CD8-positive, alpha-beta memory T cell (primary cell): Measurements from ENCODE around the gene AVL9. TPM values are rescaled to one million over a fixed set of nuclear protein-coding genes. Genes with fewer than 3 reads are reported as not detected.
"Not testable (repeated sequence)": the region's sequence is repeated elsewhere in the genome, so short reads cannot be mapped to it uniquely, and the experiment has no call there.

Experiments used
- CTCF ChIA-PET: fragments of 350-600 bp; sonication (Branson Sonifier 250); formaldehyde crosslinking; loops from one replicate; lab custom pipeline; 2021; ENCODE audit warnings: antibody characterized with exemption; lab: Charles Lee
- POLR2A ChIA-PET: fragments of 350-600 bp; sonication (Branson Sonifier 250); formaldehyde crosslinking; loops from one replicate; lab custom pipeline; 2021; ENCODE audit warnings: antibody characterized with exemption; lab: Charles Lee
- DNase-seq, 5 donors: peaks; one replicate each; pipeline versions ENCODE4 v3.0.0 to v3.0.0-alpha.2; 2020 to 2022; ENCODE audit warnings: mixed read lengths in 1 of 5
- H3K27ac ChIP-seq: one replicate; pipeline ENCODE4 v1.7.0; 2013; ENCODE audit warnings: low read depth, mild to moderate bottlenecking, low read length, moderate library complexity
- H3K27me3 ChIP-seq: 2 replicates; pipeline ENCODE4 v1.7.0; 2013; ENCODE audit warnings: low read length, mild to moderate bottlenecking; ENCODE audit not compliant: insufficient read depth, poor library complexity, severe bottlenecking
- H3K36me3 ChIP-seq: 2 replicates; pipeline ENCODE4 v1.7.0; 2013; ENCODE audit warnings: mild to moderate bottlenecking, low read length, moderate library complexity; ENCODE audit not compliant: insufficient read depth
- H3K4me1 ChIP-seq: 2 replicates; pipeline ENCODE4 v1.7.0; 2013; ENCODE audit warnings: mild to moderate bottlenecking, low read length, moderate library complexity; ENCODE audit not compliant: insufficient read depth
- H3K4me3 ChIP-seq: 2 replicates; pipeline ENCODE4 v1.7.0; 2013; ENCODE audit warnings: mild to moderate bottlenecking, low read length
- H3K9me3 ChIP-seq: 2 replicates; pipeline ENCODE4 v1.7.0; 2013; ENCODE audit warnings: mild to moderate bottlenecking, low read length
- H3K27ac Mint-ChIP-seq, 8 donors: one replicate each; pipeline ENCODE4 v1.8.0; 2020 to 2021; ENCODE audit warnings: mixed read lengths in 8 of 8, mild to moderate bottlenecking in 6 of 8, inconsistent platforms in 3 of 8, moderate library complexity in 3 of 8
- H3K27me3 Mint-ChIP-seq, 2 donors: one replicate each; pipeline ENCODE4 v1.8.0; 2020 to 2021; ENCODE audit warnings: mixed read lengths in 2 of 2, mild to moderate bottlenecking in 1 of 2, moderate library complexity in 1 of 2
- H3K36me3 Mint-ChIP-seq, 3 donors: one replicate each; pipeline ENCODE4 v1.8.0; 2020 to 2021; ENCODE audit warnings: mixed read lengths in 3 of 3, inconsistent platforms in 1 of 3, mild to moderate bottlenecking in 1 of 3
- H3K4me1 Mint-ChIP-seq, 3 donors: one replicate each; pipeline ENCODE4 v1.8.0; 2020 to 2021; ENCODE audit warnings: mixed read lengths in 3 of 3, inconsistent platforms in 1 of 3, mild to moderate bottlenecking in 1 of 3
- H3K4me3 Mint-ChIP-seq, 7 donors: one replicate each; pipeline ENCODE4 v1.8.0; 2020 to 2021; ENCODE audit warnings: mixed read lengths in 7 of 7, mild to moderate bottlenecking in 6 of 7, moderate library complexity in 4 of 7, inconsistent platforms in 2 of 7
- H3K9me3 Mint-ChIP-seq, 5 donors: one replicate each; pipeline ENCODE4 v1.8.0; 2020 to 2022; ENCODE audit warnings: mixed read lengths in 5 of 5, mild to moderate bottlenecking in 3 of 5, moderate library complexity in 2 of 5, inconsistent platforms in 1 of 5
- polyA plus RNA-seq: library from polyadenylated mRNA; unstranded; fragments of 300-500 nt; fragmentation: Illumina TruSeq; gene quantifications from one replicate; pipeline ENCODE4 v1.2.3, GENCODE V29; 2021
- total RNA-seq, 2 experiments: library from RNA; stranded (reverse); gene quantifications; one replicate each; pipeline ENCODE4 v1.2.3, GENCODE V29; 2021

Gene AVL9
- total and polyA plus RNA-seq, 3 experiments from 2014 or later = 11.0 to 57.0 (median 49.6) TPM

GRCh38 chr7:32481176-32481575 lies 14.1 kb upstream of the AVL9 start:
- Mint-ChIP-seq H3K27ac (peak overlapping the region in 2 of 8 donors; percentile 7 to 64), H3K27me3 (no peaks in the 10 kb centered on the region), H3K9me3 (no peaks in the 10 kb centered on the region), H3K4me1 (no peaks in the 10 kb centered on the region), H3K36me3 (peaks cover 0 to 14% (median 6%) of the 10 kb centered on the region in 3 donors), H3K4me3 (no peak overlapping the region)
- H3K4me1 ChIP-seq = no peaks in the 10 kb centered on the region
- POLR2A ChIA-PET = no interaction called here
- H3K36me3 ChIP-seq = no peaks in the 10 kb centered on the region
- CTCF ChIA-PET = no interaction called here
- no peak overlapping the region for H3K4me3 ChIP-seq
- H3K27me3 ChIP-seq = no peaks in the 10 kb centered on the region
- DNase-seq = no peak
- H3K9me3 ChIP-seq = no peaks in the 10 kb centered on the region
- no peak overlapping the region for H3K27ac ChIP-seq

GRCh38 chr7:32481921-32482320 lies 13.4 kb upstream of the AVL9 start:
- H3K4me1 ChIP-seq = no peaks in the 10 kb centered on the region
- Mint-ChIP-seq H3K9me3 (no peaks in the 10 kb centered on the region), H3K27ac (no peak overlapping the region), H3K27me3 (no peaks in the 10 kb centered on the region), H3K36me3 (peaks cover 0 to 21% (median 6%) of the 10 kb centered on the region in 3 donors), H3K4me1 (no peaks in the 10 kb centered on the region), H3K4me3 (no peak overlapping the region)
- POLR2A ChIA-PET = no interaction called here
- H3K4me3 ChIP-seq = no peak overlapping the region
- H3K27me3 ChIP-seq = no peaks in the 10 kb centered on the region
- H3K9me3 ChIP-seq = no peaks in the 10 kb centered on the region
- CTCF ChIA-PET = no interaction called here
- H3K27ac ChIP-seq = no peak overlapping the region
- no peak for DNase-seq
- H3K36me3 ChIP-seq = no peaks in the 10 kb centered on the region

- peak overlapping the region; percentile 86 for H3K4me3 ChIP-seq
- H3K4me1 ChIP-seq = peaks cover 12% of the 10 kb centered on the region
- Mint-ChIP-seq H3K9me3 (no peaks in the 10 kb centered on the region), H3K27me3 (no peaks in the 10 kb centered on the region), H3K36me3 (peaks cover 0 to 41% (median 11%) of the 10 kb centered on the region in 3 donors), H3K4me3 (peak overlapping the region; percentile 81 to 96 (median 90)), H3K4me1 (peaks cover 21 to 37% (median 34%) of the 10 kb centered on the region in 3 donors), H3K27ac (peak overlapping the region; percentile 86 to 98 (median 92))
- ChIA-PET POLR2A (interaction anchor here (1.7 to 1.8 kb wide), 2 partner anchors 402 to 573 kb away, joined by 4 to 9 read pairs; partner anchors contain the start of genes KBTBD2 and NT5C3A), CTCF (interaction anchor here (1.0 to 1.1 kb wide), 2 partner anchors 76 to 85 kb away, joined by 3 to 5 read pairs; no protein-coding TSS in a partner anchor)
- H3K27ac ChIP-seq = peak overlapping the region; percentile 87
- no peaks in the 10 kb centered on the region for H3K36me3 ChIP-seq
- no peak for DNase-seq
- H3K27me3 ChIP-seq = no peaks in the 10 kb centered on the region
- no peaks in the 10 kb centered on the region for H3K9me3 ChIP-seq
These were observed 5.5 kb upstream of the AVL9 start for GRCh38 chr7:32489788-32490126.

DNA sequence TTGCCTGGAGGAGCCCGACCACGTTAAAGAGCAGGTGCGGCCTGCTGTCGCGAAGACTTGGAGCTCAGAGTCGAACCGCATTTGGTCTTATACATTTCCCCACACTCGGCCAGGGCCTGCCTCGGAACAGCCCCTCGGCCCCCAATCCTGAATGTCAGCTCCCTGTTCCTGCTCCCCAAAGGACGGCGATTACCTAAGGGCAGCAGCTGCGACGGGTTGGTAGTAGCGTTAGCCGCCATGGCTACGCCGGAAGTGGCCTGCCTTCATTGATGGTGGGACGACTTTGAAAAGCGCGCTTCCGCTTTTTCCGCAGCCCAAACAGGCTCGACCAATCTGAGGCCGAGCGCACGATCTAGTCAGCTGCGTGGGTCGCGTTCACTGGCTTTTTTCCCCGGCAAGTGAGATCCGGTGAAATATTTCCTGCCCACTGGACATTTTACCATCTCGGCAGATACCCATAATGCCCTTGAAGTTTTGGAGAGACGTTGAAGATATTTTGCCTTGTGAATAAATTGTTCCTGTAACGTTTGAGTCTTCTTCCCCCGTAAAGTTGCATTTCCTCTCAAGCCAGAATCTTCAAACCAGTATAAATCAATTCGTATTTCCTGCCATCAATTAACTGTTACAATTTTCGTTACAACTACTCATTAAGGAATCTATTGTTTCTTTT lies 5.0 kb upstream of the AVL9 start, which contains the start of gene LSM5:
Gene LSM5, minus strand, starts transcription at position 254 of the 670 bp plus-strand sequence. Its CDS starts 15 bp downstream, at position 239.
- peaks cover 14% of the 10 kb centered on the region for H3K4me1 ChIP-seq
- H3K27me3 Mint-ChIP-seq = no peaks in the 10 kb centered on the region
- H3K9me3 Mint-ChIP-seq = no peaks in the 10 kb centered on the region
- peak; percentile 82 to 93 (median 85) for DNase-seq
- H3K4me3 Mint-ChIP-seq = peak within 1 kb of the TSS; percentile 81 to 96 (median 90)
- peak within 1 kb of the TSS; percentile 86 to 98 (median 92) for H3K27ac Mint-ChIP-seq
- H3K27me3 ChIP-seq = no peaks in the 10 kb centered on the region
- H3K4me1 Mint-ChIP-seq = peaks cover 24 to 39% (median 36%) of the 10 kb centered on the region in 3 donors
- H3K36me3 ChIP-seq = no peaks in the 10 kb centered on the region
- CTCF ChIA-PET = interaction anchor here (1.0 to 1.1 kb wide), 2 partner anchors 75 to 84 kb away, joined by 3 to 5 read pairs; no protein-coding TSS in a partner anchor
- POLR2A ChIA-PET = interaction anchor here (1.7 to 1.8 kb wide), 2 partner anchors 401 to 572 kb away, joined by 4 to 9 read pairs; partner anchors contain the start of genes KBTBD2 and NT5C3A
- H3K9me3 ChIP-seq = no peaks in the 10 kb centered on the region
- peak within 1 kb of the TSS; percentile 86 for H3K4me3 ChIP-seq
- peak within 1 kb of the TSS; percentile 87 for H3K27ac ChIP-seq
- peaks cover 0 to 37% (median 11%) of the 10 kb centered on the region in 3 donors for H3K36me3 Mint-ChIP-seq

DNA sequence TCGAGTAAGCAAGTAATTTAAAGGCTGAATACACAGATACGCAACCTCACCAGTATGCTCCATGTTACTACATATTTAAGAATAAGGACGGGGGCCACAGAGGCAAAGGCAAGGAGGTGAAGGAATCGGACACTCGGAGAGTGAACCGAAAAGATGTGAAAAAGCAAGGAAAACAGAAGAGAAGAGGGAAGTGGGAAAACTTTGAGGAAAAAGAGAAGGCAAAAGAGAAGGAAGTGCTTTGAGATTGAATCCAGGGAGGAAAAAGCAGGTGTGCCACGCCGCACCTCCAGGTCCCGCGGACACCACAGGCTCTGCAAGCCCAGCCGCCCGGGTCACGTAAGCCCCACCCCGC lies 367 bp upstream of the AVL9 start:
- ChIA-PET POLR2A (interaction anchor here (0.6 to 2.0 kb wide), 7 partner anchors 11 to 568 kb away, joined by 3 to 10 read pairs (median 4); partner anchors contain the start of genes KBTBD2 and NT5C3A), CTCF (no interaction called here)
- Mint-ChIP-seq H3K36me3 (peaks cover 0 to 28% (median 0%) of the 10 kb centered on the region in 3 donors), H3K27me3 (no peaks in the 10 kb centered on the region), H3K9me3 (no peaks in the 10 kb centered on the region), H3K4me1 (peaks cover 27 to 56% (median 44%) of the 10 kb centered on the region in 3 donors), H3K27ac (peak overlapping the region; percentile 82 to 98 (median 94)), H3K4me3 (peak overlapping the region; percentile 86 to 96 (median 95))
- DNase-seq = no peak
- peak overlapping the region; percentile 75 for H3K27ac ChIP-seq
- peaks cover 27% of the 10 kb centered on the region for H3K4me1 ChIP-seq
- peak overlapping the region; percentile 91 for H3K4me3 ChIP-seq
- no peaks in the 10 kb centered on the region for H3K36me3 ChIP-seq
- H3K9me3 ChIP-seq = no peaks in the 10 kb centered on the region
- no peaks in the 10 kb centered on the region for H3K27me3 ChIP-seq

- Mint-ChIP-seq H3K36me3 (peaks cover 0 to 32% (median 2%) of the 10 kb centered on the region in 3 donors), H3K27me3 (no peaks in the 10 kb centered on the region), H3K9me3 (no peaks in the 10 kb centered on the region), H3K4me1 (peaks cover 34 to 57% (median 46%) of the 10 kb centered on the region in 3 donors), H3K4me3 (peak overlapping the region; percentile 86 to 96 (median 95)), H3K27ac (peak overlapping the region; percentile 82 to 97 (median 95))
- Histone ChIP-seq H3K4me1 (peaks cover 37% of the 10 kb centered on the region), H3K9me3 (no peaks in the 10 kb centered on the region), H3K4me3 (peak overlapping the region; percentile 84), H3K27ac (peak overlapping the region; percentile 96), H3K27me3 (no peaks in the 10 kb centered on the region), H3K36me3 (no peaks in the 10 kb centered on the region)
- CTCF ChIA-PET = interaction anchor here (1.0 to 1.3 kb wide), 2 partner anchors 20 to 47 kb away, joined by 3 read pairs; no protein-coding TSS in a partner anchor
- no peak for DNase-seq
- POLR2A ChIA-PET = interaction anchor here (0.6 to 2.0 kb wide), 6 partner anchors 9 to 566 kb away, joined by 3 to 10 read pairs (median 4); partner anchors contain the start of genes KBTBD2 and NT5C3A
These were observed 944 bp downstream of the AVL9 start for GRCh38 chr7:32496052-32496813.

- H3K27me3 ChIP-seq, H3K4me3 ChIP-seq, H3K27ac ChIP-seq, DNase-seq, H3K36me3 ChIP-seq, H3K9me3 ChIP-seq, H3K27me3 Mint-ChIP-seq, CTCF ChIA-PET, H3K9me3 Mint-ChIP-seq: not testable (repeated sequence)
- H3K27ac Mint-ChIP-seq = peak overlapping the region in 2 of 8 donors; percentile 47 to 53
- peaks cover 49 to 74% (median 60%) of the 10 kb centered on the region in 3 donors for H3K4me1 Mint-ChIP-seq
- peaks cover 0 to 32% (median 2%) of the 10 kb centered on the region in 3 donors for H3K36me3 Mint-ChIP-seq
- peaks cover 48% of the 10 kb centered on the region for H3K4me1 ChIP-seq
- H3K4me3 Mint-ChIP-seq = peak overlapping the region in 4 of 7 donors; percentile 9 to 28 (median 22)
- POLR2A ChIA-PET = interaction anchor here (0.6 kb wide), 1 partner anchor 392 kb away, joined by 9 read pairs; no protein-coding TSS in a partner anchor
These were observed 4.5 kb downstream of the AVL9 start for GRCh38 chr7:32499755-32500154.
